Loucy (cell line): ENCODE data around the gene CD209.

ENCODE experiments used
- H2AFZ ChIP-seq: fragments of 200-600 bp; sonication (generic); 2 replicates; pipeline ENCODE4 v1.6.0; 2016; ENCODE audit warnings: antibody characterized with exemption, mild to moderate bottlenecking, low read length, moderate library complexity
- H3F3A ChIP-seq: fragments of 200-600 bp; 2 replicates; pipeline ENCODE4 v1.6.0; 2016; ENCODE audit warnings: antibody characterized with exemption, low read depth, mild to moderate bottlenecking
- H3K27me3 ChIP-seq: fragments of 200-600 bp; sonication (generic); 2 replicates; pipeline ENCODE4 v1.6.1; 2014; ENCODE audit warnings: low read length, mild to moderate bottlenecking; ENCODE audit not compliant: insufficient read depth, poor library complexity, severe bottlenecking
- H3K36me3 ChIP-seq: fragments of 200-600 bp; sonication (generic); 2 replicates; pipeline ENCODE4 v1.6.1; 2016; ENCODE audit warnings: low read length; ENCODE audit not compliant: insufficient read depth
- H3K4me1 ChIP-seq: fragments of 200-600 bp; sonication (generic); 2 replicates; pipeline ENCODE4 v1.5.1; 2014; ENCODE audit warnings: low read length, mild to moderate bottlenecking; ENCODE audit not compliant: insufficient read depth, poor library complexity, severe bottlenecking
- H3K4me2 ChIP-seq: fragments of 200-600 bp; sonication (generic); 2 replicates; pipeline ENCODE4 v1.6.0; 2014; ENCODE audit warnings: antibody characterized with exemption, low read length, low read depth, mild to moderate bottlenecking; ENCODE audit not compliant: poor library complexity, severe bottlenecking
- H3K4me3 ChIP-seq: fragments of 200-600 bp; sonication (generic); 2 replicates; pipeline ENCODE4 v1.5.1; 2014; ENCODE audit warnings: low read length, mild to moderate bottlenecking, mixed read lengths; ENCODE audit not compliant: poor library complexity, severe bottlenecking
- H3K79me2 ChIP-seq: fragments of 200-600 bp; sonication (generic); 2 replicates; pipeline ENCODE4 v1.6.1; 2014; ENCODE audit warnings: low read length; ENCODE audit not compliant: insufficient read depth
- H3K9ac ChIP-seq: fragments of 200-600 bp; sonication (generic); 2 replicates; pipeline ENCODE4 v1.6.0; 2014; ENCODE audit warnings: mild to moderate bottlenecking, low read depth, low read length, moderate library complexity; ENCODE audit not compliant: poor library complexity, severe bottlenecking
- H3K9me2 ChIP-seq: fragments of 200-600 bp; sonication (generic); replicated peaks from 2 replicates; pipeline ENCODE4 v1.6.1; 2016; ENCODE audit warnings: low read depth, low read length, mixed read lengths
- H3K9me3 ChIP-seq: fragments of 200-600 bp; sonication (generic); 2 replicates; pipeline ENCODE4 v1.6.1; 2014; ENCODE audit warnings: mild to moderate bottlenecking, antibody characterized with exemption, low read length, low read depth; ENCODE audit not compliant: insufficient read depth
- H4K20me1 ChIP-seq: fragments of 200-600 bp; sonication (generic); 2 replicates; pipeline ENCODE4 v1.6.0; 2014; ENCODE audit warnings: antibody characterized with exemption, low read length, mild to moderate bottlenecking; ENCODE audit not compliant: insufficient read depth, poor library complexity, severe bottlenecking
- CTCF ChIP-seq: fragments of 200-600 bp; sonication (generic); conservative IDR thresholded peaks from 2 replicates; pipeline ENCODE4 v1.5.1; 2014; ENCODE audit warnings: mild to moderate bottlenecking, antibody characterized with exemption, low read length
- EZH2phosphoT487 ChIP-seq: fragments of 200-600 bp; IDR thresholded peaks from 2 replicates; pipeline ENCODE4 v1.6.1; 2018; ENCODE audit warnings: antibody characterized with exemption, mild to moderate bottlenecking, moderate library complexity, borderline replicate concordance

Gene CD209

GRCh38 chr19:7740682-7741054, 6.7 kb downstream of the CD209 start:
- H3K4me3 ChIP-seq: no peak overlapping the region
- no peaks in the 10 kb centered on the region for H3K9me3 ChIP-seq
- no peak overlapping the region for H2AFZ ChIP-seq
- H3K36me3 ChIP-seq: no peaks in the 10 kb centered on the region
- H3K9ac ChIP-seq: no peak overlapping the region
- no peak overlapping the region for H3K4me2 ChIP-seq
- H3K4me1 ChIP-seq: no peaks in the 10 kb centered on the region
- no peaks in the 10 kb centered on the region for H3F3A ChIP-seq
- H3K9me2 ChIP-seq: no peaks in the 10 kb centered on the region
- no peaks in the 10 kb centered on the region for H3K27me3 ChIP-seq
- no peaks in the 10 kb centered on the region for H4K20me1 ChIP-seq
- H3K79me2 ChIP-seq: no peaks in the 10 kb centered on the region
- TF ChIP-seq EZH2phosphoT487 (no peak), CTCF (no peak)

- H3K27me3 ChIP-seq: no peaks in the 10 kb centered on the region
- no peaks in the 10 kb centered on the region for H3K9me3 ChIP-seq
- no peaks in the 10 kb centered on the region for H3K36me3 ChIP-seq
- H3K9me2 ChIP-seq: no peaks in the 10 kb centered on the region
- no peaks in the 10 kb centered on the region for H3K79me2 ChIP-seq
- H4K20me1 ChIP-seq: no peaks in the 10 kb centered on the region
- H3K9ac ChIP-seq: no peak overlapping the region
- H2AFZ ChIP-seq: no peak overlapping the region
- no peaks in the 10 kb centered on the region for H3K4me1 ChIP-seq
- TF ChIP-seq EZH2phosphoT487 (no peak), CTCF (no peak)
- no peak overlapping the region for H3K4me3 ChIP-seq
- no peak overlapping the region for H3K4me2 ChIP-seq
- no peaks in the 10 kb centered on the region for H3F3A ChIP-seq
These were observed 7.3 kb downstream of the CD209 start for GRCh38 chr19:7739801-7740681.

GRCh38 chr19:7739211-7739755, 8.1 kb downstream of the CD209 start:
- H3F3A ChIP-seq: no peaks in the 10 kb centered on the region
- H3K9me2 ChIP-seq: no peaks in the 10 kb centered on the region
- H2AFZ ChIP-seq: no peak overlapping the region
- no peaks in the 10 kb centered on the region for H3K27me3 ChIP-seq
- H3K36me3 ChIP-seq: no peaks in the 10 kb centered on the region
- H4K20me1 ChIP-seq: no peaks in the 10 kb centered on the region
- H3K4me2 ChIP-seq: no peak overlapping the region
- H3K79me2 ChIP-seq: no peaks in the 10 kb centered on the region
- no peak for TF ChIP-seq EZH2phosphoT487
- no peak for TF ChIP-seq CTCF
- no peak overlapping the region for H3K9ac ChIP-seq
- H3K4me3 ChIP-seq: no peak overlapping the region
- H3K4me1 ChIP-seq: no peaks in the 10 kb centered on the region
- no peaks in the 10 kb centered on the region for H3K9me3 ChIP-seq
